A549 (cell line): Measurements from ENCODE around the gene MTMR11. TPM values are rescaled to one million over a fixed set of nuclear protein-coding genes. Genes with fewer than 3 reads are reported as not detected.

Experiments used
- ATAC-seq, 2 experiments: fragments of 200-7000 bp in 1 of 2; fragments of >200 bp in 1 of 2; cut with Nextera tagmentation in 1 of 2; cut with Tn5 transposase in 1 of 2; 3 replicates each; pipeline versions ENCODE4 v1.8.0 to v1.9.1; 2018 to 2020; ENCODE audit warnings: mild to moderate bottlenecking in 1 of 2, moderate library complexity in 1 of 2
- CTCF ChIA-PET: fragments of 300-600 bp; sonication (Branson Sonifier 250); formaldehyde crosslinking; extraction: SDS; loops from one replicate; lab custom pipeline; 2021; ENCODE audit warnings: antibody characterized with exemption, inconsistent platforms; lab: Yijun Ruan, JAX
- POLR2A ChIA-PET: fragments of 350-600 bp; formaldehyde crosslinking; extraction: SDS; loops from one replicate; lab custom pipeline; 2021; ENCODE audit warnings: antibody characterized with exemption, inconsistent platforms; lab: Yijun Ruan, JAX
- DNase-seq, 2 experiments: peaks; one replicate each; pipeline versions ENCODE4 v3.0.0 to v3.0.0-alpha.2; 2011 to 2016; ENCODE audit warnings: low read depth in 1 of 2, low spot score in 1 of 2
- FAIRE-seq: peaks from 2 replicates; lab custom pipeline; 2011; peaks lifted over from hg19 to GRCh38; lab: Jason Lieb, UNC
- H3K27ac ChIP-seq, 2 experiments: fragments of >200 bp; sonication (Bioruptor Twin); formaldehyde crosslinking; 3 replicates each; pipeline ENCODE4 v1.5.1; 2016 to 2017
- H3K4me1 ChIP-seq: fragments of >200 bp; sonication (Bioruptor Twin); formaldehyde crosslinking; 3 replicates; pipeline ENCODE4 v1.6.1; 2016
- H3K4me2 ChIP-seq: fragments of >200 bp; sonication (Bioruptor Twin); formaldehyde crosslinking; 3 replicates; pipeline ENCODE4 v1.6.1; 2016
- H3K4me3 ChIP-seq: fragments of >200 bp; sonication (Bioruptor Twin); formaldehyde crosslinking; 3 replicates; pipeline ENCODE4 v1.5.1; 2016
- H3K9me3 ChIP-seq: fragments of >200 bp; sonication (Bioruptor Twin); formaldehyde crosslinking; 3 replicates; pipeline ENCODE4 v1.6.1; 2016
- BHLHE40 ChIP-seq: IDR thresholded peaks from 2 replicates; pipeline ENCODE4 v1.6.1; 2012; ENCODE audit warnings: low read depth, low read length, inconsistent platforms
- CBX2 ChIP-seq: fragments of 200-600 bp; sonication (generic); IDR thresholded peaks from 2 replicates; pipeline ENCODE4 v1.6.1; 2016; ENCODE audit warnings: low read depth, mild to moderate bottlenecking, borderline replicate concordance
- EHF ChIP-seq: fragments of 250-450 bp; sonication (Bioruptor Pico); IDR thresholded peaks from 2 replicates; pipeline ENCODE4 v1.5.0; 2020; ENCODE audit warnings: mild to moderate bottlenecking
- EHMT2 ChIP-seq: fragments of 200-600 bp; sonication (generic); IDR thresholded peaks from 2 replicates; pipeline ENCODE4 v1.6.1; 2016; ENCODE audit warnings: antibody characterized with exemption, low read depth, mild to moderate bottlenecking, moderate library complexity
- HEYL ChIP-seq: fragments of 250-450 bp; sonication (Bioruptor Pico); IDR thresholded peaks from 2 replicates; pipeline ENCODE4 v1.8.0; 2021; ENCODE audit warnings: mild to moderate bottlenecking, moderate library complexity
- JUN ChIP-seq, 2 experiments: fragments of >200 bp; sonication (Bioruptor Twin); formaldehyde crosslinking; IDR thresholded peaks; 2 replicates in 1 of 2; 3 replicates in 1 of 2; pipeline ENCODE4 v1.6.1; 2016 to 2017
- MAFK ChIP-seq: fragments of 450-650 bp; IDR thresholded peaks from 2 replicates; pipeline ENCODE4 v1.6.1; 2014; ENCODE audit not compliant: partially characterized antibody
- MAZ ChIP-seq: fragments of 150-350 bp; IDR thresholded peaks from 2 replicates; pipeline ENCODE4 v1.6.1; 2014; ENCODE audit warnings: antibody characterized with exemption, low read depth, low read length, borderline replicate concordance
- NFE2L2 ChIP-seq: fragments of 150-350 bp; conservative IDR thresholded peaks from 2 replicates; pipeline ENCODE4 v1.6.1; 2014; ENCODE audit warnings: low read length
- PHF8 ChIP-seq: fragments of 200-600 bp; sonication (generic); IDR thresholded peaks from 2 replicates; pipeline ENCODE4 v1.6.1; 2016; ENCODE audit warnings: low read depth, mild to moderate bottlenecking, antibody characterized with exemption, moderate library complexity, borderline replicate concordance
- POLR2AphosphoS2 ChIP-seq: conservative IDR thresholded peaks from 2 replicates; pipeline ENCODE4 v1.6.1; 2012; ENCODE audit warnings: low read length, improper control_type of control experiment, inconsistent platforms
- RARB ChIP-seq: fragments of 250-450 bp; sonication (Bioruptor Pico); IDR thresholded peaks from 2 replicates; pipeline ENCODE4 v1.8.0; 2021; ENCODE audit warnings: mild to moderate bottlenecking, moderate library complexity
- RCOR1 ChIP-seq: fragments of 150-350 bp; IDR thresholded peaks from 2 replicates; pipeline ENCODE4 v1.6.1; 2014; ENCODE audit warnings: antibody characterized with exemption, low read length, low read depth
- RFX5 ChIP-seq: fragments of 450-650 bp; IDR thresholded peaks from 2 replicates; pipeline ENCODE4 v1.7.1; 2014; ENCODE audit warnings: antibody characterized with exemption, mild to moderate bottlenecking, moderate library complexity
- RNF2 ChIP-seq: fragments of 200-600 bp; sonication (generic); IDR thresholded peaks from 2 replicates; pipeline ENCODE4 v1.6.1; 2016; ENCODE audit warnings: low read depth, mild to moderate bottlenecking, antibody characterized with exemption, moderate library complexity, borderline replicate concordance
- SREBF2 ChIP-seq: fragments of 450-650 bp; IDR thresholded peaks from 2 replicates; pipeline ENCODE4 v1.6.1; 2014; ENCODE audit warnings: mild to moderate bottlenecking, moderate library complexity
- ZNF302 ChIP-seq: fragments of 250-450 bp; sonication (Bioruptor Pico); IDR thresholded peaks from 2 replicates; pipeline ENCODE4 v1.9.0; 2021; ENCODE audit warnings: inconsistent platforms, mild to moderate bottlenecking, moderate library complexity
- ZSCAN20 ChIP-seq: fragments of 250-450 bp; sonication (Bioruptor Pico); IDR thresholded peaks from 2 replicates; pipeline ENCODE4 v1.8.0; 2022; ENCODE audit warnings: mild to moderate bottlenecking, moderate library complexity
- WGBS: methylation state at CpG from one replicate; pipeline ENCODE4 v1.1.6; 2017; ENCODE audit errors: missing lambda C conversion rate; 5-methylcytosine and 5-hydroxymethylcytosine counted together
- polyA plus RNA-seq, 4 experiments: library from polyadenylated mRNA; depleted of rRNA in 3 of 4; stranded (reverse); fragments of >200 nt; fragmentation: RNase III in 1 of 4; extraction: RNeasy Plus Mini Kit Qiagen cat#74134 plus additional on column Dnase treatment in 1 of 4; gene quantifications; 2 replicates in 3 of 4; 3 replicates in 1 of 4; pipeline ENCODE4 v1.2.3, GENCODE V29; 2011 to 2017
- TF ChIP-seq, protein P1 (sequence below): fragments of 450-650 bp; IDR thresholded peaks from 2 replicates; pipeline ENCODE4 v1.6.1; 2014; ENCODE audit warnings: antibody characterized with exemption
- TF ChIP-seq, protein P2 (sequence below): fragments of >200 bp; sonication (Bioruptor Twin); formaldehyde crosslinking; IDR thresholded peaks from 3 replicates; pipeline ENCODE4 v1.6.1; 2016
- TF ChIP-seq, protein P3 (sequence below): fragments of 250-450 bp; sonication (Bioruptor Pico); IDR thresholded peaks from 2 replicates; pipeline ENCODE4 v1.5.0; 2020; ENCODE audit warnings: low read depth, mild to moderate bottlenecking, moderate library complexity
- TF ChIP-seq, protein P4 (sequence below): fragments of >200 bp; sonication (Bioruptor Twin); formaldehyde crosslinking; IDR thresholded peaks from 2 replicates; pipeline ENCODE4 v1.6.1; 2016
- TF ChIP-seq, protein P5 (sequence below): IDR thresholded peaks from 2 replicates; pipeline ENCODE4 v1.6.1; 2012
- TF ChIP-seq, protein P6 (sequence below): fragments of 250-450 bp; sonication (Bioruptor Pico); IDR thresholded peaks from 2 replicates; pipeline ENCODE4 v1.5.0; 2021; ENCODE audit warnings: mild to moderate bottlenecking, moderate library complexity, borderline replicate concordance
- TF ChIP-seq, protein P7 (sequence below): fragments of 200-600 bp; sonication (generic); IDR thresholded peaks from 2 replicates; pipeline ENCODE4 v1.6.1; 2016; ENCODE audit warnings: antibody characterized with exemption, mild to moderate bottlenecking, moderate library complexity

MTMR11 gene
- polyA plus RNA-seq, 2 of the 4 experiments (the other 2 are of a cell fraction) = 16.2 to 31.2 TPM

DNA sequence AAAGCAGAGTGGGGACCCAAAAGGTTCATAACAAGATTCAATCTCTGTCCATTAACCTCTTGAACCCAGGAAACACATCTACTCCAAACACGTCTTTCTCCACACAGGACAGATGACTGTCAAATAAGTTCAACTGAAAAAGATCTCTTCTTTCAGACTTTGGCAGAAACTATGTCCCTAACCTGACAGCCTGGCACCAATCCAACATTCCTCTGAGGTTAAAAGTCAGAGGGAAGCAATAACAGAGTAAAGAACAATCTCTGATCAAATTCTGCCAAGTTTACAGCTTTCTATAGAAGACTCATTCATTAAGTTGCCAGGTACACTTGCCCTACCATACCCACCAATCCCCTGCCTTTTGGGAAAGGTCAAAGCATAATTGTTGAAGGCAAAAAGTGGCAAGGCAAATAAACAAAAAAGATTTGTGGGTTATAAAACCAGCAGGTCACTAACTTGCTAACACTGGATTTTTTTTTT is 41.9 kb upstream of the MTMR11 start:
- ATAC-seq (no peak), FAIRE-seq (no peak)

DNA sequence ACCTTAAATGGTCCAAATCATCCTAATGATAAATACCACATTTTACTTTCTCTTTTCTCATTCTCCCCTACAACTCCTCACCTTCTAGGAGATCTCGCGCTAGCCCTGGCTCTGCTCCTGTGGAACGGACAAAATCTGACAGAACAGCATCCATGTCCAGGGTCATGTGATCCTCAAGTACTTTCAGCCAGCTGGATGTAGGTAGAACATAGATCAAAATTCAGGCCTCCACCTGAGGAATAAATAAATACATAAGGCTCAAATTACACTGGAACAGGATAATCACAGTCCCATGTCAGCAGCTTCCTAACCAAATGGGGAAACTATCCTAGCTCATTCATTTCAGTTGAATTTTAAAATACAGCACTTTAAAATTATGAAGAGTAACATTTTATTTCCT is 40.7 kb upstream of the MTMR11 start:
- no peak for FAIRE-seq
- 95% methylated on average over 3 of the region's 3 CpGs for WGBS
- H3K4me3 ChIP-seq = no peak overlapping the region
- no peak overlapping the region for H3K27ac ChIP-seq
- POLR2A ChIA-PET = no interaction called here
- no peak for ATAC-seq
- no peak for DNase-seq
- H3K9me3 ChIP-seq = no peaks in the 10 kb centered on the region
- H3K4me1 ChIP-seq = peaks cover 22% of the 10 kb centered on the region
- no peak overlapping the region for H3K4me2 ChIP-seq
- CTCF ChIA-PET = interaction anchor here (0.6 to 1.5 kb wide), 4 partner anchors 10 to 74 kb away, joined by 3 to 5 read pairs (median 3); no protein-coding TSS in a partner anchor
- no peak for TF ChIP-seq NFE2L2
- TF ChIP-seq HEYL = no peak
- no peak for TF ChIP-seq EHMT2
- TF ChIP-seq, protein P1, sequence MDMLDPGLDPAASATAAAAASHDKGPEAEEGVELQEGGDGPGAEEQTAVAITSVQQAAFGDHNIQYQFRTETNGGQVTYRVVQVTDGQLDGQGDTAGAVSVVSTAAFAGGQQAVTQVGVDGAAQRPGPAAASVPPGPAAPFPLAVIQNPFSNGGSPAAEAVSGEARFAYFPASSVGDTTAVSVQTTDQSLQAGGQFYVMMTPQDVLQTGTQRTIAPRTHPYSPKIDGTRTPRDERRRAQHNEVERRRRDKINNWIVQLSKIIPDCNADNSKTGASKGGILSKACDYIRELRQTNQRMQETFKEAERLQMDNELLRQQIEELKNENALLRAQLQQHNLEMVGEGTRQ = no peak
- no peak for TF ChIP-seq ZSCAN20 (CRISPR knock-in tag)
- no peak for TF ChIP-seq PHF8
- TF ChIP-seq RCOR1 = no peak
- no peak for TF ChIP-seq BHLHE40
- TF ChIP-seq SREBF2 = no peak
- TF ChIP-seq, protein P2, sequence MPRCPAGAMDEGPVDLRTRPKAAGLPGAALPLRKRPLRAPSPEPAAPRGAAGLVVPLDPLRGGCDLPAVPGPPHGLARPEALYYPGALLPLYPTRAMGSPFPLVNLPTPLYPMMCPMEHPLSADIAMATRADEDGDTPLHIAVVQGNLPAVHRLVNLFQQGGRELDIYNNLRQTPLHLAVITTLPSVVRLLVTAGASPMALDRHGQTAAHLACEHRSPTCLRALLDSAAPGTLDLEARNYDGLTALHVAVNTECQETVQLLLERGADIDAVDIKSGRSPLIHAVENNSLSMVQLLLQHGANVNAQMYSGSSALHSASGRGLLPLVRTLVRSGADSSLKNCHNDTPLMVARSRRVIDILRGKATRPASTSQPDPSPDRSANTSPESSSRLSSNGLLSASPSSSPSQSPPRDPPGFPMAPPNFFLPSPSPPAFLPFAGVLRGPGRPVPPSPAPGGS = no peak
- TF ChIP-seq, protein P3, sequence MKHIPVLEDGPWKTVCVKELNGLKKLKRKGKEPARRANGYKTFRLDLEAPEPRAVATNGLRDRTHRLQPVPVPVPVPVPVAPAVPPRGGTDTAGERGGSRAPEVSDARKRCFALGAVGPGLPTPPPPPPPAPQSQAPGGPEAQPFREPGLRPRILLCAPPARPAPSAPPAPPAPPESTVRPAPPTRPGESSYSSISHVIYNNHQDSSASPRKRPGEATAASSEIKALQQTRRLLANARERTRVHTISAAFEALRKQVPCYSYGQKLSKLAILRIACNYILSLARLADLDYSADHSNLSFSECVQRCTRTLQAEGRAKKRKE (CRISPR knock-in tag) = no peak
- TF ChIP-seq, protein P4, sequence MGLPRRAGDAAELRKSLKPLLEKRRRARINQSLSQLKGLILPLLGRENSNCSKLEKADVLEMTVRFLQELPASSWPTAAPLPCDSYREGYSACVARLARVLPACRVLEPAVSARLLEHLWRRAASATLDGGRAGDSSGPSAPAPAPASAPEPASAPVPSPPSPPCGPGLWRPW = no peak
- TF ChIP-seq RFX5 = no peak

More for the DNA sequence above, 41.9 kb upstream of the MTMR11 start:
- Histone ChIP-seq H3K4me3 (no peak overlapping the region), H3K9me3 (no peaks in the 10 kb centered on the region), H3K4me1 (peaks cover 22% of the 10 kb centered on the region)
- CTCF ChIA-PET = interaction anchor here (1.0 to 1.1 kb wide), 2 partner anchors 17 to 72 kb away, joined by 3 to 5 read pairs; no protein-coding TSS in a partner anchor
- WGBS = 56% methylated on average over 1 of the region's 1 CpG
- POLR2A ChIA-PET = no interaction called here
- TF ChIP-seq POLR2AphosphoS2 (no peak), BHLHE40 (no peak), MAFK (no peak), JUN (IDR thresholded peaks at IDR 0.05) (no peak), ZNF302 (CRISPR knock-in tag) (no peak), CBX2 (no peak), HEYL (no peak), MAZ (no peak), RFX5 (no peak), RARB (no peak), RNF2 (no peak), EHF (CRISPR knock-in tag) (no peak)
- TF ChIP-seq, protein P5, sequence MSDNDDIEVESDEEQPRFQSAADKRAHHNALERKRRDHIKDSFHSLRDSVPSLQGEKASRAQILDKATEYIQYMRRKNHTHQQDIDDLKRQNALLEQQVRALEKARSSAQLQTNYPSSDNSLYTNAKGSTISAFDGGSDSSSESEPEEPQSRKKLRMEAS = no peak
- TF ChIP-seq, protein P3 (CRISPR knock-in tag) = no peak
- TF ChIP-seq, protein P1 = no peak
- TF ChIP-seq, protein P6, sequence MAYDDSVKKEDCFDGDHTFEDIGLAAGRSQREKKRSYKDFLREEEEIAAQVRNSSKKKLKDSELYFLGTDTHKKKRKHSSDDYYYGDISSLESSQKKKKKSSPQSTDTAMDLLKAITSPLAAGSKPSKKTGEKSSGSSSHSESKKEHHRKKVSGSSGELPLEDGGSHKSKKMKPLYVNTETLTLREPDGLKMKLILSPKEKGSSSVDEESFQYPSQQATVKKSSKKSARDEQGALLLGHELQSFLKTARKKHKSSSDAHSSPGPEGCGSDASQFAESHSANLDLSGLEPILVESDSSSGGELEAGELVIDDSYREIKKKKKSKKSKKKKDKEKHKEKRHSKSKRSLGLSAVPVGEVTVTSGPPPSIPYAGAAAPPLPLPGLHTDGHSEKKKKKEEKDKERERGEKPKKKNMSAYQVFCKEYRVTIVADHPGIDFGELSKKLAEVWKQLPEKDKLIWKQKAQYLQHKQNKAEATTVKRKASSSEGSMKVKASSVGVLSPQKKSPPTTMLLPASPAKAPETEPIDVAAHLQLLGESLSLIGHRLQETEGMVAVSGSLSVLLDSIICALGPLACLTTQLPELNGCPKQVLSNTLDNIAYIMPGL (CRISPR knock-in tag) = no peak
- TF ChIP-seq, protein P7, sequence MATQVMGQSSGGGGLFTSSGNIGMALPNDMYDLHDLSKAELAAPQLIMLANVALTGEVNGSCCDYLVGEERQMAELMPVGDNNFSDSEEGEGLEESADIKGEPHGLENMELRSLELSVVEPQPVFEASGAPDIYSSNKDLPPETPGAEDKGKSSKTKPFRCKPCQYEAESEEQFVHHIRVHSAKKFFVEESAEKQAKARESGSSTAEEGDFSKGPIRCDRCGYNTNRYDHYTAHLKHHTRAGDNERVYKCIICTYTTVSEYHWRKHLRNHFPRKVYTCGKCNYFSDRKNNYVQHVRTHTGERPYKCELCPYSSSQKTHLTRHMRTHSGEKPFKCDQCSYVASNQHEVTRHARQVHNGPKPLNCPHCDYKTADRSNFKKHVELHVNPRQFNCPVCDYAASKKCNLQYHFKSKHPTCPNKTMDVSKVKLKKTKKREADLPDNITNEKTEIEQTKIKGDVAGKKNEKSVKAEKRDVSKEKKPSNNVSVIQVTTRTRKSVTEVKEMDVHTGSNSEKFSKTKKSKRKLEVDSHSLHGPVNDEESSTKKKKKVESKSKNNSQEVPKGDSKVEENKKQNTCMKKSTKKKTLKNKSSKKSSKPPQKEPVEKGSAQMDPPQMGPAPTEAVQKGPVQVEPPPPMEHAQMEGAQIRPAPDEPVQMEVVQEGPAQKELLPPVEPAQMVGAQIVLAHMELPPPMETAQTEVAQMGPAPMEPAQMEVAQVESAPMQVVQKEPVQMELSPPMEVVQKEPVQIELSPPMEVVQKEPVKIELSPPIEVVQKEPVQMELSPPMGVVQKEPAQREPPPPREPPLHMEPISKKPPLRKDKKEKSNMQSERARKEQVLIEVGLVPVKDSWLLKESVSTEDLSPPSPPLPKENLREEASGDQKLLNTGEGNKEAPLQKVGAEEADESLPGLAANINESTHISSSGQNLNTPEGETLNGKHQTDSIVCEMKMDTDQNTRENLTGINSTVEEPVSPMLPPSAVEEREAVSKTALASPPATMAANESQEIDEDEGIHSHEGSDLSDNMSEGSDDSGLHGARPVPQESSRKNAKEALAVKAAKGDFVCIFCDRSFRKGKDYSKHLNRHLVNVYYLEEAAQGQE = no peak
- TF ChIP-seq, all 56 proteins: peak for 0
- no peak for DNase-seq
- Histone ChIP-seq H3K4me2 (no peak overlapping the region), H3K27ac (no peak overlapping the region)
